GM23338 (cell line): ENCODE data around the gene DNAJC10. TPM values are rescaled to one million over a fixed set of nuclear protein-coding genes. Genes with fewer than 3 reads are reported as not detected.

Experiments used
- ATAC-seq: fragments of 200-7000 bp; cut with Tn5 transposase; 3 replicates; pipeline ENCODE4 v1.9.1; 2020
- DNase-seq: peaks from one replicate; pipeline ENCODE4 v3.0.0-alpha.2; 2015; ENCODE audit warnings: low spot score
- H2AFZ ChIP-seq: fragments of 200-600 bp; sonication (generic); 2 replicates; pipeline ENCODE4 v1.8.0; 2016; ENCODE audit warnings: antibody characterized with exemption, mild to moderate bottlenecking, moderate library complexity
- H3F3A ChIP-seq: fragments of 200-600 bp; sonication (generic); replicated peaks from 2 replicates; pipeline ENCODE4 v1.8.0; 2017; ENCODE audit warnings: antibody characterized with exemption, mixed run types, low read depth
- H3K27ac ChIP-seq: fragments of 200-600 bp; sonication (generic); 2 replicates; pipeline ENCODE4 v1.6.1; 2016; ENCODE audit warnings: low read depth
- H3K27me3 ChIP-seq: fragments of 200-600 bp; sonication (generic); 2 replicates; pipeline ENCODE4 v1.8.0; 2016; ENCODE audit warnings: mild to moderate bottlenecking, mixed run types, moderate library complexity; ENCODE audit not compliant: insufficient read depth
- H3K36me3 ChIP-seq: fragments of 200-600 bp; sonication (generic); 2 replicates; pipeline ENCODE4 v1.8.0; 2016; ENCODE audit warnings: mild to moderate bottlenecking; ENCODE audit not compliant: insufficient read depth
- H3K4me1 ChIP-seq: fragments of 200-600 bp; sonication (generic); 2 replicates; pipeline ENCODE4 v1.8.0; 2016; ENCODE audit warnings: mild to moderate bottlenecking, moderate library complexity; ENCODE audit not compliant: insufficient read depth
- H3K4me2 ChIP-seq: fragments of 200-600 bp; sonication (generic); 2 replicates; pipeline ENCODE4 v1.7.1; 2017; ENCODE audit warnings: mixed run types
- H3K4me3 ChIP-seq: fragments of 200-600 bp; sonication (generic); 2 replicates; pipeline ENCODE4 v1.6.1; 2016; ENCODE audit warnings: mixed run types
- H3K79me2 ChIP-seq: fragments of 200-600 bp; sonication (generic); replicated peaks from 2 replicates; pipeline ENCODE4 v1.8.0; 2017; ENCODE audit warnings: mild to moderate bottlenecking; ENCODE audit not compliant: insufficient read depth
- H3K9me2 ChIP-seq: fragments of 200-600 bp; sonication (generic); 2 replicates; pipeline ENCODE4 v1.8.0; 2017; ENCODE audit not compliant: insufficient read depth
- H4K20me1 ChIP-seq: fragments of 200-600 bp; sonication (generic); replicated peaks from 2 replicates; pipeline ENCODE4 v1.8.0; 2017; ENCODE audit warnings: mild to moderate bottlenecking; ENCODE audit not compliant: insufficient read depth
- H3K27ac Mint-ChIP-seq: 2 replicates; pipeline ENCODE4 v1.8.0; 2020; ENCODE audit warnings: inconsistent platforms, mild to moderate bottlenecking, moderate library complexity, mixed read lengths
- H3K27me3 Mint-ChIP-seq: 3 replicates; pipeline ENCODE4 v1.8.0; 2022; ENCODE audit warnings: low read depth, mild to moderate bottlenecking, moderate library complexity, mixed read lengths, inconsistent platforms; ENCODE audit not compliant: insufficient read depth, poor library complexity
- H3K36me3 Mint-ChIP-seq: 3 replicates; pipeline ENCODE4 v1.8.0; 2021; ENCODE audit warnings: low read depth, mild to moderate bottlenecking, inconsistent platforms, moderate library complexity, mixed read lengths
- H3K4me1 Mint-ChIP-seq: 3 replicates; pipeline ENCODE4 v1.8.0; 2020; ENCODE audit warnings: mild to moderate bottlenecking, inconsistent platforms, mixed read lengths
- H3K4me3 Mint-ChIP-seq: 3 replicates; pipeline ENCODE4 v1.8.0; 2021; ENCODE audit warnings: moderate library complexity, mild to moderate bottlenecking, inconsistent platforms, mixed read lengths
- H3K9me3 Mint-ChIP-seq: 3 replicates; pipeline ENCODE4 v1.8.0; 2020; ENCODE audit warnings: moderate library complexity, mild to moderate bottlenecking, inconsistent platforms, mixed read lengths
- CREB1 ChIP-seq: fragments of 250-450 bp; sonication (Bioruptor Pico); IDR thresholded peaks from 2 replicates; pipeline ENCODE4 v1.5.0; 2020; ENCODE audit warnings: low read depth, mild to moderate bottlenecking, moderate library complexity
- CTCF ChIP-seq, 2 experiments: fragments of 200-600 bp in 1 of 2; sonication (generic) in 1 of 2; conservative IDR thresholded peaks; 2 replicates each; pipeline versions ENCODE4 v1.5.1 to v1.6.1; 2016 to 2017; ENCODE audit warnings: antibody characterized with exemption in 2 of 2, low read depth in 2 of 2, mild to moderate bottlenecking in 2 of 2, moderate library complexity in 1 of 2
- ETS1 ChIP-seq: IDR thresholded peaks from 2 replicates; pipeline ENCODE4 v1.6.1; 2016; ENCODE audit warnings: antibody characterized with exemption
- EZH2 ChIP-seq: fragments of 200-600 bp; sonication (generic); IDR thresholded peaks from one replicate; pipeline ENCODE4 v1.8.0; 2017; ENCODE audit warnings: antibody characterized with exemption, mild to moderate bottlenecking, low read depth; ENCODE audit not compliant: unreplicated experiment
- EZH2phosphoT487 ChIP-seq: fragments of 200-600 bp; sonication (generic); IDR thresholded peaks from one replicate; pipeline ENCODE4 v1.8.1; 2018; ENCODE audit warnings: antibody characterized with exemption; ENCODE audit not compliant: unreplicated experiment
- JUNB ChIP-seq: IDR thresholded peaks from one replicate; pipeline ENCODE4 v1.6.1; 2016; ENCODE audit warnings: antibody characterized with exemption; ENCODE audit not compliant: unreplicated experiment
- NANOG ChIP-seq: IDR thresholded peaks from 2 replicates; pipeline ENCODE4 v1.6.1; 2016; ENCODE audit warnings: antibody characterized with exemption, borderline replicate concordance
- POLR2AphosphoS5 ChIP-seq: IDR thresholded peaks from 2 replicates; pipeline ENCODE4 v1.6.1; 2016; ENCODE audit warnings: antibody characterized with exemption, low read depth
- REST ChIP-seq: IDR thresholded peaks from one replicate; pipeline ENCODE4 v1.6.1; 2018; ENCODE audit warnings: antibody characterized with exemption; ENCODE audit not compliant: unreplicated experiment
- STAT1 ChIP-seq: IDR thresholded peaks from one replicate; pipeline ENCODE4 v1.6.1; 2016; ENCODE audit warnings: antibody characterized with exemption; ENCODE audit not compliant: unreplicated experiment
- ZNF114 ChIP-seq: fragments of 250-450 bp; sonication (Bioruptor Pico); IDR thresholded peaks from 2 replicates; pipeline ENCODE4 v1.5.0; 2020; ENCODE audit warnings: mild to moderate bottlenecking, moderate library complexity
- ZNF331 ChIP-seq: fragments of 250-450 bp; sonication (Bioruptor Pico); IDR thresholded peaks from 2 replicates; pipeline ENCODE4 v1.5.0; 2020; ENCODE audit warnings: low read depth, mild to moderate bottlenecking, moderate library complexity
- polyA plus RNA-seq: library from polyadenylated mRNA; unstranded; fragments of >200 nt; fragmentation: Nextera tagmentation; extraction: Ambion mirVana; gene quantifications from 2 replicates; pipeline ENCODE4 v1.2.1, GENCODE V29; 2016
- total RNA-seq: library from RNA; depleted of rRNA; stranded (reverse); fragments of >200 nt; shearing (Covaris generic); gene quantifications from 2 replicates; pipeline ENCODE4 v1.2.3, GENCODE V29; 2014

The DNAJC10 gene
- total and polyA plus RNA-seq, 2 experiments from 2014 or later = 41.9 to 83.1 TPM

- TF ChIP-seq REST = no peak
- no peak for TF ChIP-seq POLR2AphosphoS5
- no peak for TF ChIP-seq EZH2phosphoT487
- TF ChIP-seq ETS1 = no peak
- no peak for TF ChIP-seq EZH2
- no peak for TF ChIP-seq JUNB
- TF ChIP-seq NANOG = no peak
- TF ChIP-seq STAT1 = no peak
- TF ChIP-seq CTCF (conservative IDR thresholded peaks at IDR 0.05; ENCODE audit: low read depth in 2 of 2) = no peak
- TF ChIP-seq ZNF114 (CRISPR knock-in tag) = no peak
- TF ChIP-seq CREB1 (CRISPR knock-in tag) = no peak
Observed at GRCh38 chr2:182726473-182726872, 10.4 kb downstream of the DNAJC10 start (continued).

GRCh38 chr2:182728014-182728413 lies 12.0 kb downstream of the DNAJC10 start:
- Histone ChIP-seq H3K27me3 (no peaks in the 10 kb centered on the region), H3K27ac (no peak overlapping the region), H3K79me2 (no peaks in the 10 kb centered on the region), H3F3A (no peaks in the 10 kb centered on the region), H3K4me3 (no peak overlapping the region), H3K36me3 (peaks cover 6% of the 10 kb centered on the region; the same call in 1 of the 2 replicates), H4K20me1 (no peaks in the 10 kb centered on the region), H2AFZ (no peak overlapping the region), H3K9me2 (no peaks in the 10 kb centered on the region), H3K4me1 (no peaks in the 10 kb centered on the region), H3K4me2 (no peak overlapping the region)
- Mint-ChIP-seq H3K9me3 (no peaks in the 10 kb centered on the region), H3K4me3 (no peak overlapping the region), H3K36me3 (peaks cover 50% of the 10 kb centered on the region), H3K27ac (no peak overlapping the region), H3K4me1 (no peaks in the 10 kb centered on the region), H3K27me3 (no peaks in the 10 kb centered on the region)
- ATAC-seq (no peak), DNase-seq (no peak)
- TF ChIP-seq STAT1 (no peak), EZH2phosphoT487 (no peak), CTCF (conservative IDR thresholded peaks at IDR 0.05; ENCODE audit: low read depth in 2 of 2) (no peak), ZNF331 (CRISPR knock-in tag) (no peak), REST (no peak), ZNF114 (CRISPR knock-in tag) (no peak), JUNB (no peak), POLR2AphosphoS5 (no peak), NANOG (no peak)
